DND-41 (cell line): ENCODE results near the gene TSHZ2.
"Not testable (repeated sequence)": the region's sequence is repeated elsewhere in the genome, so short reads cannot be mapped to it uniquely, and the experiment has no call there.

ENCODE experiments used
- ATAC-seq: fragments of 200-7000 bp; cut with Tn5 transposase; 3 replicates; pipeline ENCODE4 v1.9.1; 2021; ENCODE audit warnings: low read depth; ENCODE audit not compliant: insufficient read depth
- DNase-seq: peaks from one replicate; pipeline ENCODE4 v3.0.0-alpha.2; 2020
- H2AFZ ChIP-seq: 2 replicates; pipeline ENCODE4 v1.6.0; 2012; ENCODE audit warnings: low read depth, low read length
- H3K27ac ChIP-seq: 2 replicates; pipeline ENCODE4 v1.5.1; 2012; ENCODE audit warnings: low read length, inconsistent platforms
- H3K27me3 ChIP-seq: fragments of 200-600 bp; sonication (generic); 2 replicates; pipeline ENCODE4 v1.6.0; 2012; ENCODE audit warnings: low read length, mild to moderate bottlenecking, inconsistent platforms; ENCODE audit not compliant: insufficient read depth, poor library complexity
- H3K36me3 ChIP-seq: 2 replicates; pipeline ENCODE4 v1.5.1; 2012; ENCODE audit warnings: low read length, inconsistent platforms; ENCODE audit not compliant: insufficient read depth
- H3K4me1 ChIP-seq: 2 replicates; pipeline ENCODE4 v1.5.1; 2012; ENCODE audit warnings: mild to moderate bottlenecking, low read length; ENCODE audit not compliant: insufficient read depth
- H3K4me2 ChIP-seq: 2 replicates; pipeline ENCODE4 v1.6.0; 2012; ENCODE audit warnings: mild to moderate bottlenecking, moderate library complexity, low read length, inconsistent platforms; ENCODE audit not compliant: insufficient read depth
- H3K4me3 ChIP-seq, 2 experiments: fragments of 200-600 bp in 1 of 2; shearing (Covaris generic) in 1 of 2; 2 replicates each; pipeline ENCODE4 v1.5.1; 2012 to 2016; ENCODE audit warnings: inconsistent platforms in 2 of 2, low read length in 2 of 2, mild to moderate bottlenecking in 2 of 2, low read depth in 1 of 2, moderate library complexity in 1 of 2
- H3K79me2 ChIP-seq: 2 replicates; pipeline ENCODE4 v1.6.0; 2012; ENCODE audit warnings: low read length, inconsistent platforms; ENCODE audit not compliant: insufficient read depth
- H3K9ac ChIP-seq: 2 replicates; pipeline ENCODE4 v1.6.0; 2012; ENCODE audit warnings: low read depth, mild to moderate bottlenecking, inconsistent platforms, low read length, moderate library complexity
- H3K9me3 ChIP-seq: 2 replicates; pipeline ENCODE4 v1.5.1; 2012; ENCODE audit warnings: low read length, moderate library complexity, mild to moderate bottlenecking, inconsistent platforms; ENCODE audit not compliant: insufficient read depth, severe bottlenecking
- H4K20me1 ChIP-seq: 2 replicates; pipeline ENCODE4 v1.6.0; 2012; ENCODE audit warnings: low read length; ENCODE audit not compliant: insufficient read depth
- CTCF ChIP-seq: IDR thresholded peaks from 2 replicates; pipeline ENCODE4 v1.5.1; 2012; ENCODE audit warnings: borderline replicate concordance, low read length, moderate library complexity, mild to moderate bottlenecking; ENCODE audit not compliant: poor library complexity, severe bottlenecking; ENCODE audit errors: extremely low read depth
- EZH2 ChIP-seq: IDR thresholded peaks from 3 replicates; pipeline ENCODE4 v1.6.1; 2012; ENCODE audit warnings: borderline replicate concordance, low read depth, mild to moderate bottlenecking, moderate library complexity, low read length, inconsistent platforms; ENCODE audit not compliant: severe bottlenecking

Gene TSHZ2

GRCh38 chr20:53088786-53089185 lies 116.6 kb downstream of the TSHZ2 start:
- Histone ChIP-seq H3K27me3 (peaks cover 26% of the 10 kb centered on the region), H3K27ac (no peak overlapping the region), H4K20me1 (no peaks in the 10 kb centered on the region), H3K36me3 (no peaks in the 10 kb centered on the region), H3K4me1 (no peaks in the 10 kb centered on the region), H3K9me3 (no peaks in the 10 kb centered on the region), H3K79me2 (no peaks in the 10 kb centered on the region), H2AFZ (no peak overlapping the region), H3K4me2 (no peak overlapping the region), H3K9ac (no peak overlapping the region), H3K4me3 (no peak overlapping the region)
- TF ChIP-seq EZH2 = no peak
- no peak for TF ChIP-seq CTCF
- DNase-seq (no peak), ATAC-seq (no peak)

- H2AFZ ChIP-seq, ATAC-seq, H3K4me1 ChIP-seq, H3K36me3 ChIP-seq, H3K79me2 ChIP-seq, H3K4me3 ChIP-seq, H3K9me3 ChIP-seq, H4K20me1 ChIP-seq, DNase-seq, H3K4me2 ChIP-seq, H3K27ac ChIP-seq, H3K9ac ChIP-seq: not testable (repeated sequence)
- H3K27me3 ChIP-seq = peaks cover 26% of the 10 kb centered on the region
Observed at GRCh38 chr20:53089851-53090250, 117.7 kb downstream of the TSHZ2 start.

GRCh38 chr20:53091789-53092188 lies 119.6 kb downstream of the TSHZ2 start:
- Histone ChIP-seq H3K36me3 (no peaks in the 10 kb centered on the region), H3K9ac (no peak overlapping the region), H3K4me3 (no peak overlapping the region), H3K79me2 (no peaks in the 10 kb centered on the region), H3K4me2 (no peak overlapping the region), H4K20me1 (no peaks in the 10 kb centered on the region), H3K27me3 (peaks cover 20% of the 10 kb centered on the region), H3K9me3 (no peaks in the 10 kb centered on the region), H3K27ac (no peak overlapping the region), H3K4me1 (no peaks in the 10 kb centered on the region), H2AFZ (no peak overlapping the region)
- DNase-seq (no peak), ATAC-seq (no peak)
- TF ChIP-seq EZH2 = no peak
- no peak for TF ChIP-seq CTCF

GRCh38 chr20:53092772-53093300 lies 120.7 kb downstream of the TSHZ2 start:
- Histone ChIP-seq H3K36me3 (no peaks in the 10 kb centered on the region), H3K4me1 (no peaks in the 10 kb centered on the region), H4K20me1 (no peaks in the 10 kb centered on the region), H3K4me2 (no peak overlapping the region), H3K27me3 (peaks cover 20% of the 10 kb centered on the region), H3K4me3 (no peak overlapping the region), H3K9ac (no peak overlapping the region), H3K27ac (no peak overlapping the region), H2AFZ (no peak overlapping the region), H3K79me2 (no peaks in the 10 kb centered on the region), H3K9me3 (no peaks in the 10 kb centered on the region)
- ATAC-seq (no peak), DNase-seq (no peak)
- TF ChIP-seq EZH2 (no peak), CTCF (no peak)
